Lower lobe of right lung (tissue), 2 donors: Measurements from ENCODE around the gene SCGB3A1. TPM values are rescaled to one million over a fixed set of nuclear protein-coding genes. Genes with fewer than 3 reads are reported as not detected.

Experiments
- ATAC-seq, 2 donors: fragments of 200-7000 bp; cut with Tn5 transposase; one replicate each; pipeline ENCODE4 v1.9.1; 2020 to 2022; ENCODE audit warnings: mild to moderate bottlenecking in 2 of 2, moderate library complexity in 2 of 2
- DNase-seq: peaks from one replicate; pipeline ENCODE4 v3.0.0-alpha.2; 2020
- H3K27ac ChIP-seq: fragments of 200-600 bp; one replicate; pipeline ENCODE4 v1.8.0; 2022
- H3K27me3 ChIP-seq: fragments of 200-600 bp; one replicate; pipeline ENCODE4 v1.8.0; 2022; ENCODE audit warnings: low read depth
- H3K36me3 ChIP-seq: fragments of 200-600 bp; one replicate; pipeline ENCODE4 v1.8.0; 2022; ENCODE audit warnings: mild to moderate bottlenecking
- H3K4me1 ChIP-seq: fragments of 200-600 bp; one replicate; pipeline ENCODE4 v1.8.0; 2022
- H3K4me3 ChIP-seq: fragments of 200-600 bp; one replicate; pipeline ENCODE4 v1.8.0; 2022; ENCODE audit warnings: mild to moderate bottlenecking
- H3K9me3 ChIP-seq: fragments of 200-600 bp; one replicate; pipeline ENCODE4 v1.8.0; 2022
- intact Hi-C: fragments of 100-400 bp; cut with DNase I; formaldehyde crosslinking; loops from one replicate; pipeline ENCODE4 v1.11.0; 2022
- total RNA-seq: library from RNA; stranded (reverse); fragmentation: NEBNext Ultra II Directional; extraction: Animal tissue kit (Norgen Biotek cat#: 25700); gene quantifications from one replicate; pipeline ENCODE4 v1.2.1, GENCODE V29; 2021
- TF ChIP-seq, protein P1 (sequence below): fragments of 200-600 bp; IDR thresholded peaks from one replicate; pipeline ENCODE4 v1.8.0; 2022; ENCODE audit warnings: antibody characterized with exemption, mild to moderate bottlenecking
- donor health status: DM: no; HTN: yes; CAD: no; lungs with severe emphysema.

The SCGB3A1 gene
- total RNA-seq, 1 donor from 2014 or later: 1,318 TPM

DNA sequence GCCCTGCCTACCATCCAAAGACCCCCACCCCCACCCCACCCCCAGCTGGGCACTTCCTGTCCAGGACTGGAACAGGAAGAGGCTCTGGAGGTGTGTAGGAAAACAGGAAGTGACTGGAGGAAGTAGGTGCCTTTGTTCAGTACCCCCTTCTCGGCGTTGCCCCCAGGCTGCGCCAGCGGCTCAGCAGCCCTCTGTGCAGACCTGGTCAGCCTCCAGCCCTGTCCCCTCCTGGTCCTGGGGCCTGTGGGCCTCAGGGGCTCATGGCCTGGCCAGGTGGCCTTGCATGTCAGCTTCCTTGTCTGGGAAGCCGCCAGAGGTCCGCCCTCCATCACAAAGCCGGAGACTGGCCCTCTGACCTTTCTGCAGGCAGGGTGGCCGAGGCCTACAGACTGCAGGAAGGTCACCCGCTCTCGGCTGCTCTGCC, 32.1 kb upstream of the SCGB3A1 start:
- Histone ChIP-seq H3K27ac (peak overlapping the region; percentile 46), H3K27me3 (peaks cover 11% of the 10 kb centered on the region), H3K4me3 (no peak overlapping the region), H3K9me3 (no peaks in the 10 kb centered on the region), H3K36me3 (no peaks in the 10 kb centered on the region), H3K4me1 (peaks cover 4% of the 10 kb centered on the region)
- intact Hi-C loops: no loop called here
- TF ChIP-seq, protein P1, sequence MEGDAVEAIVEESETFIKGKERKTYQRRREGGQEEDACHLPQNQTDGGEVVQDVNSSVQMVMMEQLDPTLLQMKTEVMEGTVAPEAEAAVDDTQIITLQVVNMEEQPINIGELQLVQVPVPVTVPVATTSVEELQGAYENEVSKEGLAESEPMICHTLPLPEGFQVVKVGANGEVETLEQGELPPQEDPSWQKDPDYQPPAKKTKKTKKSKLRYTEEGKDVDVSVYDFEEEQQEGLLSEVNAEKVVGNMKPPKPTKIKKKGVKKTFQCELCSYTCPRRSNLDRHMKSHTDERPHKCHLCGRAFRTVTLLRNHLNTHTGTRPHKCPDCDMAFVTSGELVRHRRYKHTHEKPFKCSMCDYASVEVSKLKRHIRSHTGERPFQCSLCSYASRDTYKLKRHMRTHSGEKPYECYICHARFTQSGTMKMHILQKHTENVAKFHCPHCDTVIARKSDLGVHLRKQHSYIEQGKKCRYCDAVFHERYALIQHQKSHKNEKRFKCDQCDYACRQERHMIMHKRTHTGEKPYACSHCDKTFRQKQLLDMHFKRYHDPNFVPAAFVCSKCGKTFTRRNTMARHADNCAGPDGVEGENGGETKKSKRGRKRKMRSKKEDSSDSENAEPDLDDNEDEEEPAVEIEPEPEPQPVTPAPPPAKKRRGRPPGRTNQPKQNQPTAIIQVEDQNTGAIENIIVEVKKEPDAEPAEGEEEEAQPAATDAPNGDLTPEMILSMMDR: no peak
- peak; percentile 4 to 11 for ATAC-seq
- no peak for DNase-seq

DNA sequence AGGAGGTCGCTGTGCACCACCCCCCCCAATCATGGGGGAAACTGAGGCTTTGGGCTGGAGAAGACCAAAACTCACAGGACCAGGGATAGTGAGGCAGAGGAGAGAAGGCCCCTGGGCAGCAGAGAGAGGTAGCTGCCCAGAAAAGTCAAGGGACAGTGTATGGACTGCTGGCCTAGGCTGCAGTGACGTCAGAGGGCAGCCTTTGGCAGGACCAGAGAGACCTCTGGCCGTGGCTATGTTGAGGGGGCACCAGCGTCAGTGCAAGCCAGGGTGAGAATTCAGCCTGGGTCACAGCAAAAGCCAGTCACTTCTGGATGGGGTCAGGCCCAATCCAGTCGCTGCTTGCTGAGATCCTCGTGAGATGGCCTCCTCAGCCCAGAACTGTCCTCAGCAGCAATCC, 31.6 kb upstream of the SCGB3A1 start:
- intact Hi-C loops: no loop called here
- ATAC-seq: no peak
- no peak for DNase-seq
- H3K27me3 ChIP-seq: peaks cover 11% of the 10 kb centered on the region
- peaks cover 4% of the 10 kb centered on the region for H3K4me1 ChIP-seq
- H3K36me3 ChIP-seq: no peaks in the 10 kb centered on the region
- H3K4me3 ChIP-seq: no peak overlapping the region
- H3K9me3 ChIP-seq: no peaks in the 10 kb centered on the region
- peak overlapping the region; percentile 46 for H3K27ac ChIP-seq
- TF ChIP-seq, protein P1: no peak

DNA sequence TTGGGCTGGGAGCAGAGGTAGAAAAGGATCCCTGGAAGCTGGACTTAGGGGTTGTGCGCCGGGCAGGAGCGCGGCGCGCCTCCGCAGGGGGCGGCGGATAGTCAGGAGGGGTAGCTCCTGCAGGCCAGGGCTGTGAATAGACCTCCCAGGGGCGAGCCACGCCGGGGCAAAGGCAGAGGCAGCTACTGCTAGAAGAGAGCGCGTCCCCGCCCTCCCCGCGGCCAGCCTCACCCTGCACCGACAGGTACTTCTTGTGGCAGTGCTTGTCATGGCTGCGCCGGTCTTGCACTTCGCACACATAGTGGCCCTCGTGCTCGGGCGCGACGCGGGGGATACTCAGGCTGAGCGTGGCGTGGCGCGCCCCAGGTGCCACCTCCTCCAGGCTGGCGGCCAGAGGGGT, 30.0 kb upstream of the SCGB3A1 start:
- Histone ChIP-seq H3K27ac (no peak overlapping the region), H3K4me1 (peaks cover 4% of the 10 kb centered on the region), H3K9me3 (no peaks in the 10 kb centered on the region), H3K4me3 (no peak overlapping the region), H3K27me3 (peaks cover 11% of the 10 kb centered on the region), H3K36me3 (no peaks in the 10 kb centered on the region)
- intact Hi-C loops: no loop called here
- TF ChIP-seq, protein P1: no peak
- ATAC-seq (no peak), DNase-seq (no peak)

- ATAC-seq (no peak), DNase-seq (no peak)
- Histone ChIP-seq H3K27ac (no peak overlapping the region), H3K9me3 (no peaks in the 10 kb centered on the region), H3K36me3 (no peaks in the 10 kb centered on the region), H3K27me3 (peaks cover 11% of the 10 kb centered on the region), H3K4me1 (peaks cover 4% of the 10 kb centered on the region), H3K4me3 (no peak overlapping the region)
- TF ChIP-seq, protein P1: no peak
- intact Hi-C loops: no loop called here
Measured at GRCh38 chr5:180620014-180620413, 28.7 kb upstream of the SCGB3A1 start.

- no peak overlapping the region for H3K27ac ChIP-seq
- TF ChIP-seq, protein P1: no peak
- DNase-seq (no peak), ATAC-seq (no peak)
- H3K36me3 ChIP-seq: no peaks in the 10 kb centered on the region
- peaks cover 2% of the 10 kb centered on the region for H3K4me1 ChIP-seq
- intact Hi-C loops: no loop called here
- peaks cover 11% of the 10 kb centered on the region for H3K27me3 ChIP-seq
- H3K4me3 ChIP-seq: no peak overlapping the region
- H3K9me3 ChIP-seq: no peaks in the 10 kb centered on the region
Measured at GRCh38 chr5:180619563-180619915, 28.2 kb upstream of the SCGB3A1 start.
